K562 (cell line): Measurements from ENCODE around the gene LOXL3. TPM values are rescaled to one million over a fixed set of nuclear protein-coding genes. Genes with fewer than 3 reads are reported as not detected.
A peak's percentile ranks its signal among the peaks of the same experiment; 100 is the strongest.

Experiments used
- NCOA1 ChIP-seq: fragments of 450-650 bp; IDR thresholded peaks from 2 replicates; pipeline ENCODE4 v1.6.1; 2016; ENCODE audit warnings: low read depth
- NFRKB ChIP-seq: fragments of 450-650 bp; IDR thresholded peaks from 2 replicates; pipeline ENCODE4 v1.6.1; 2016; ENCODE audit warnings: low read depth
- ZNF347 ChIP-seq: fragments of 450-650 bp; formaldehyde crosslinking; IDR thresholded peaks from 2 replicates; pipeline ENCODE4 v1.4.0; 2020; ENCODE audit warnings: low read depth, mild to moderate bottlenecking, moderate library complexity
- polyA plus RNA-seq, 8 experiments: library from polyadenylated mRNA; depleted of rRNA in 4 of 8; stranded (reverse) in 5 of 8; unstranded in 3 of 8; fragments of >200 nt; fragmentation: Nextera tagmentation in 2 of 8; fragmentation: Illumina TruSeq in 1 of 8; extraction: Ambion mirVana in 2 of 8; extraction: Trizol in 1 of 8; gene quantifications; 2 replicates each; pipeline versions ENCODE4 v1.2.1 to v1.2.3, GENCODE V29; 2011 to 2014; ENCODE audit warnings: inconsistent platforms in 1 of 8, missing spikeins in 1 of 8
- total RNA-seq, 7 experiments: library from RNA; depleted of rRNA in 6 of 7; stranded (reverse); fragments of >200 nt in 6 of 7; fragmentation: Illumina TruSeq in 2 of 7; extraction: Trizol in 2 of 7; gene quantifications; 2 replicates each; pipeline versions ENCODE4 v1.2.1 to v1.2.3, GENCODE V29; 2011 to 2021; ENCODE audit warnings: low replicate concordance in 1 of 7
- TF ChIP-seq, protein P1 (sequence below): fragments of 450-650 bp; IDR thresholded peaks from 2 replicates; pipeline ENCODE4 v1.6.1; 2016; ENCODE audit warnings: mild to moderate bottlenecking, moderate library complexity
- TF ChIP-seq, protein P2 (sequence below), 2 experiments: fragments of 200-800 bp in 1 of 2; sonication (Bioruptor generic) in 1 of 2; sonication (generic) in 1 of 2; formaldehyde crosslinking in 1 of 2; IDR thresholded peaks in 1 of 2; conservative IDR thresholded peaks in 1 of 2; 2 replicates each; pipeline versions ENCODE4 v1.5.0 to v1.6.1; 2016 to 2020; ENCODE audit warnings: missing compliant biosample characterization in 1 of 2, missing genetic modification characterization in 1 of 2, missing genetic modification reagents in 1 of 2
- TF ChIP-seq, protein P3 (sequence below): fragments of 450-650 bp; IDR thresholded peaks from 2 replicates; pipeline ENCODE4 v1.7.1; 2018; ENCODE audit warnings: mild to moderate bottlenecking, low read depth; ENCODE audit not compliant: partially characterized antibody
- TF ChIP-seq, protein P4 (sequence below): fragments of 450-650 bp; formaldehyde crosslinking; IDR thresholded peaks from 2 replicates; pipeline ENCODE4 v1.4.0; 2022; ENCODE audit warnings: mild to moderate bottlenecking, moderate library complexity

LOXL3 gene
- total and polyA plus RNA-seq, 9 of the 15 experiments (the other 6 are each of a cell fraction or from before 2014, with no cell fraction given): 0.22 to 0.99 (median 0.31) TPM

DNA sequence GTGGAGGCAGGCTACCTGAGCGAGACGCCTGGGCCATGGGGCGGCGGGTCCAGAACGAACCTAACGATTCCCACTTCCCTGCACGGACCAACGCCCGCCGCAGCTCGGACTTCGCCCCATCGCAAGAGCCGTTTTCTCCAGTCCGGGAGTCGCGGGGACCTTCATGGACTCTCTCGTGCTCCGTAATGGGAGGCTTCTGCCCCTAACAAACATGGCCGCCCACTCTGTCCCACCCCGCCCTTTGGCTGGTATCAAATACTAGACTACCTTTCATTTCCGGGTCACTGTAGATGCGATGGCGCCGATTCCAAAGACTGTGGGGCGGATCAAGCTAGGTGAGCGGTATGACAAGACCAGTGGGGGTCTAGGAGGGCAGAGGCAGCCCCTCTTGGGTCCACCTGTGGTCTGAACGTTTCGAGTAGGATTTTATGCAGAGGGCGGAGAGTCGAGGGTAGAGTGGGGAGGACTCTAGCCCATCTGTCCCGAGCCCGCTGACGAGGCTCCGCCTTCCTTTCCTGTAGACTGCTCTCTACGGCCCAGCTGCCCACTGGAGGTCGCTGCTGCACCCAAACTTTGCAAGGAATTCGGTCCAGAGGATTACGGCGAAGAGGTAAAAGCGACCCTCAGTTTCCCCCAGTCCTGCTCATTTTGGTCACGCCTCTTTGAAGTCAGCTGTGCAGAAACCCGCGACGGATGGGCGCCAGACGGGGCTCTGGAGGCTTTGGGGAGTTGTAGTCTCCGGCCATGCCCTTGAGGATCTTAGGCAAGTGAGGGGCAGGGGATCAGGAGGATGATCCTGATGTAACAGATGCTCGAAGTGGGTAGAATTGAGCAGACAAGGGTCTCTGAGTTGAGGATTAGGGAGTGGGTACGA, 70.7 kb downstream of the LOXL3 start, which contains the start of the genes CCDC142 and TTC31 (continued):
- no peak for TF ChIP-seq NCOA1
- TF ChIP-seq, protein P1, sequence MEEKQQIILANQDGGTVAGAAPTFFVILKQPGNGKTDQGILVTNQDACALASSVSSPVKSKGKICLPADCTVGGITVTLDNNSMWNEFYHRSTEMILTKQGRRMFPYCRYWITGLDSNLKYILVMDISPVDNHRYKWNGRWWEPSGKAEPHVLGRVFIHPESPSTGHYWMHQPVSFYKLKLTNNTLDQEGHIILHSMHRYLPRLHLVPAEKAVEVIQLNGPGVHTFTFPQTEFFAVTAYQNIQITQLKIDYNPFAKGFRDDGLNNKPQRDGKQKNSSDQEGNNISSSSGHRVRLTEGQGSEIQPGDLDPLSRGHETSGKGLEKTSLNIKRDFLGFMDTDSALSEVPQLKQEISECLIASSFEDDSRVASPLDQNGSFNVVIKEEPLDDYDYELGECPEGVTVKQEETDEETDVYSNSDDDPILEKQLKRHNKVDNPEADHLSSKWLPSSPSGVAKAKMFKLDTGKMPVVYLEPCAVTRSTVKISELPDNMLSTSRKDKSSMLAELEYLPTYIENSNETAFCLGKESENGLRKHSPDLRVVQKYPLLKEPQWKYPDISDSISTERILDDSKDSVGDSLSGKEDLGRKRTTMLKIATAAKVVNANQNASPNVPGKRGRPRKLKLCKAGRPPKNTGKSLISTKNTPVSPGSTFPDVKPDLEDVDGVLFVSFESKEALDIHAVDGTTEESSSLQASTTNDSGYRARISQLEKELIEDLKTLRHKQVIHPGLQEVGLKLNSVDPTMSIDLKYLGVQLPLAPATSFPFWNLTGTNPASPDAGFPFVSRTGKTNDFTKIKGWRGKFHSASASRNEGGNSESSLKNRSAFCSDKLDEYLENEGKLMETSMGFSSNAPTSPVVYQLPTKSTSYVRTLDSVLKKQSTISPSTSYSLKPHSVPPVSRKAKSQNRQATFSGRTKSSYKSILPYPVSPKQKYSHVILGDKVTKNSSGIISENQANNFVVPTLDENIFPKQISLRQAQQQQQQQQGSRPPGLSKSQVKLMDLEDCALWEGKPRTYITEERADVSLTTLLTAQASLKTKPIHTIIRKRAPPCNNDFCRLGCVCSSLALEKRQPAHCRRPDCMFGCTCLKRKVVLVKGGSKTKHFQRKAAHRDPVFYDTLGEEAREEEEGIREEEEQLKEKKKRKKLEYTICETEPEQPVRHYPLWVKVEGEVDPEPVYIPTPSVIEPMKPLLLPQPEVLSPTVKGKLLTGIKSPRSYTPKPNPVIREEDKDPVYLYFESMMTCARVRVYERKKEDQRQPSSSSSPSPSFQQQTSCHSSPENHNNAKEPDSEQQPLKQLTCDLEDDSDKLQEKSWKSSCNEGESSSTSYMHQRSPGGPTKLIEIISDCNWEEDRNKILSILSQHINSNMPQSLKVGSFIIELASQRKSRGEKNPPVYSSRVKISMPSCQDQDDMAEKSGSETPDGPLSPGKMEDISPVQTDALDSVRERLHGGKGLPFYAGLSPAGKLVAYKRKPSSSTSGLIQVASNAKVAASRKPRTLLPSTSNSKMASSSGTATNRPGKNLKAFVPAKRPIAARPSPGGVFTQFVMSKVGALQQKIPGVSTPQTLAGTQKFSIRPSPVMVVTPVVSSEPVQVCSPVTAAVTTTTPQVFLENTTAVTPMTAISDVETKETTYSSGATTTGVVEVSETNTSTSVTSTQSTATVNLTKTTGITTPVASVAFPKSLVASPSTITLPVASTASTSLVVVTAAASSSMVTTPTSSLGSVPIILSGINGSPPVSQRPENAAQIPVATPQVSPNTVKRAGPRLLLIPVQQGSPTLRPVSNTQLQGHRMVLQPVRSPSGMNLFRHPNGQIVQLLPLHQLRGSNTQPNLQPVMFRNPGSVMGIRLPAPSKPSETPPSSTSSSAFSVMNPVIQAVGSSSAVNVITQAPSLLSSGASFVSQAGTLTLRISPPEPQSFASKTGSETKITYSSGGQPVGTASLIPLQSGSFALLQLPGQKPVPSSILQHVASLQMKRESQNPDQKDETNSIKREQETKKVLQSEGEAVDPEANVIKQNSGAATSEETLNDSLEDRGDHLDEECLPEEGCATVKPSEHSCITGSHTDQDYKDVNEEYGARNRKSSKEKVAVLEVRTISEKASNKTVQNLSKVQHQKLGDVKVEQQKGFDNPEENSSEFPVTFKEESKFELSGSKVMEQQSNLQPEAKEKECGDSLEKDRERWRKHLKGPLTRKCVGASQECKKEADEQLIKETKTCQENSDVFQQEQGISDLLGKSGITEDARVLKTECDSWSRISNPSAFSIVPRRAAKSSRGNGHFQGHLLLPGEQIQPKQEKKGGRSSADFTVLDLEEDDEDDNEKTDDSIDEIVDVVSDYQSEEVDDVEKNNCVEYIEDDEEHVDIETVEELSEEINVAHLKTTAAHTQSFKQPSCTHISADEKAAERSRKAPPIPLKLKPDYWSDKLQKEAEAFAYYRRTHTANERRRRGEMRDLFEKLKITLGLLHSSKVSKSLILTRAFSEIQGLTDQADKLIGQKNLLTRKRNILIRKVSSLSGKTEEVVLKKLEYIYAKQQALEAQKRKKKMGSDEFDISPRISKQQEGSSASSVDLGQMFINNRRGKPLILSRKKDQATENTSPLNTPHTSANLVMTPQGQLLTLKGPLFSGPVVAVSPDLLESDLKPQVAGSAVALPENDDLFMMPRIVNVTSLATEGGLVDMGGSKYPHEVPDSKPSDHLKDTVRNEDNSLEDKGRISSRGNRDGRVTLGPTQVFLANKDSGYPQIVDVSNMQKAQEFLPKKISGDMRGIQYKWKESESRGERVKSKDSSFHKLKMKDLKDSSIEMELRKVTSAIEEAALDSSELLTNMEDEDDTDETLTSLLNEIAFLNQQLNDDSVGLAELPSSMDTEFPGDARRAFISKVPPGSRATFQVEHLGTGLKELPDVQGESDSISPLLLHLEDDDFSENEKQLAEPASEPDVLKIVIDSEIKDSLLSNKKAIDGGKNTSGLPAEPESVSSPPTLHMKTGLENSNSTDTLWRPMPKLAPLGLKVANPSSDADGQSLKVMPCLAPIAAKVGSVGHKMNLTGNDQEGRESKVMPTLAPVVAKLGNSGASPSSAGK: no peak
- TF ChIP-seq, protein P2, sequence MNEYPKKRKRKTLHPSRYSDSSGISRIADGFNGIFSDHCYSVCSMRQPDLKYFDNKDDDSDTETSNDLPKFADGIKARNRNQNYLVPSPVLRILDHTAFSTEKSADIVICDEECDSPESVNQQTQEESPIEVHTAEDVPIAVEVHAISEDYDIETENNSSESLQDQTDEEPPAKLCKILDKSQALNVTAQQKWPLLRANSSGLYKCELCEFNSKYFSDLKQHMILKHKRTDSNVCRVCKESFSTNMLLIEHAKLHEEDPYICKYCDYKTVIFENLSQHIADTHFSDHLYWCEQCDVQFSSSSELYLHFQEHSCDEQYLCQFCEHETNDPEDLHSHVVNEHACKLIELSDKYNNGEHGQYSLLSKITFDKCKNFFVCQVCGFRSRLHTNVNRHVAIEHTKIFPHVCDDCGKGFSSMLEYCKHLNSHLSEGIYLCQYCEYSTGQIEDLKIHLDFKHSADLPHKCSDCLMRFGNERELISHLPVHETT (CRISPR knock-in tag; conservative IDR thresholded peaks at IDR 0.05 in 1 of 2, IDR thresholded peaks at IDR 0.05 in 1 of 2): peak in 1 of 2 experiments; percentile 59; a peak in 1 of 4 replicates
- TF ChIP-seq ZNF347 (CRISPR knock-in tag): no peak
- TF ChIP-seq, protein P3, sequence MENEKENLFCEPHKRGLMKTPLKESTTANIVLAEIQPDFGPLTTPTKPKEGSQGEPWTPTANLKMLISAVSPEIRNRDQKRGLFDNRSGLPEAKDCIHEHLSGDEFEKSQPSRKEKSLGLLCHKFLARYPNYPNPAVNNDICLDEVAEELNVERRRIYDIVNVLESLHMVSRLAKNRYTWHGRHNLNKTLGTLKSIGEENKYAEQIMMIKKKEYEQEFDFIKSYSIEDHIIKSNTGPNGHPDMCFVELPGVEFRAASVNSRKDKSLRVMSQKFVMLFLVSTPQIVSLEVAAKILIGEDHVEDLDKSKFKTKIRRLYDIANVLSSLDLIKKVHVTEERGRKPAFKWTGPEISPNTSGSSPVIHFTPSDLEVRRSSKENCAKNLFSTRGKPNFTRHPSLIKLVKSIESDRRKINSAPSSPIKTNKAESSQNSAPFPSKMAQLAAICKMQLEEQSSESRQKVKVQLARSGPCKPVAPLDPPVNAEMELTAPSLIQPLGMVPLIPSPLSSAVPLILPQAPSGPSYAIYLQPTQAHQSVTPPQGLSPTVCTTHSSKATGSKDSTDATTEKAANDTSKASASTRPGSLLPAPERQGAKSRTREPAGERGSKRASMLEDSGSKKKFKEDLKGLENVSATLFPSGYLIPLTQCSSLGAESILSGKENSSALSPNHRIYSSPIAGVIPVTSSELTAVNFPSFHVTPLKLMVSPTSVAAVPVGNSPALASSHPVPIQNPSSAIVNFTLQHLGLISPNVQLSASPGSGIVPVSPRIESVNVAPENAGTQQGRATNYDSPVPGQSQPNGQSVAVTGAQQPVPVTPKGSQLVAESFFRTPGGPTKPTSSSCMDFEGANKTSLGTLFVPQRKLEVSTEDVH: peak; percentile 87
- TF ChIP-seq, protein P4, sequence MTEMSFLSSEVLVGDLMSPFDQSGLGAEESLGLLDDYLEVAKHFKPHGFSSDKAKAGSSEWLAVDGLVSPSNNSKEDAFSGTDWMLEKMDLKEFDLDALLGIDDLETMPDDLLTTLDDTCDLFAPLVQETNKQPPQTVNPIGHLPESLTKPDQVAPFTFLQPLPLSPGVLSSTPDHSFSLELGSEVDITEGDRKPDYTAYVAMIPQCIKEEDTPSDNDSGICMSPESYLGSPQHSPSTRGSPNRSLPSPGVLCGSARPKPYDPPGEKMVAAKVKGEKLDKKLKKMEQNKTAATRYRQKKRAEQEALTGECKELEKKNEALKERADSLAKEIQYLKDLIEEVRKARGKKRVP (CRISPR knock-in tag): no peak
- TF ChIP-seq NFRKB: peak; percentile 95
